Measurements from ENCODE around the gene CLDN6. TPM values are rescaled to one million over a fixed set of nuclear protein-coding genes. Genes with fewer than 3 reads are reported as not detected.

The CLDN6 gene
- total and polyA plus RNA-seq, 9 of the 15 experiments (the other 6 are each of a cell fraction or from before 2014, with no cell fraction given): 0.22 to 0.75 (median 0.38) TPM; not detected in 3

GRCh38 chr16:2983706-2984136 lies 34.3 kb downstream of the CLDN6 start (continued):
- TF ChIP-seq, protein P1, sequence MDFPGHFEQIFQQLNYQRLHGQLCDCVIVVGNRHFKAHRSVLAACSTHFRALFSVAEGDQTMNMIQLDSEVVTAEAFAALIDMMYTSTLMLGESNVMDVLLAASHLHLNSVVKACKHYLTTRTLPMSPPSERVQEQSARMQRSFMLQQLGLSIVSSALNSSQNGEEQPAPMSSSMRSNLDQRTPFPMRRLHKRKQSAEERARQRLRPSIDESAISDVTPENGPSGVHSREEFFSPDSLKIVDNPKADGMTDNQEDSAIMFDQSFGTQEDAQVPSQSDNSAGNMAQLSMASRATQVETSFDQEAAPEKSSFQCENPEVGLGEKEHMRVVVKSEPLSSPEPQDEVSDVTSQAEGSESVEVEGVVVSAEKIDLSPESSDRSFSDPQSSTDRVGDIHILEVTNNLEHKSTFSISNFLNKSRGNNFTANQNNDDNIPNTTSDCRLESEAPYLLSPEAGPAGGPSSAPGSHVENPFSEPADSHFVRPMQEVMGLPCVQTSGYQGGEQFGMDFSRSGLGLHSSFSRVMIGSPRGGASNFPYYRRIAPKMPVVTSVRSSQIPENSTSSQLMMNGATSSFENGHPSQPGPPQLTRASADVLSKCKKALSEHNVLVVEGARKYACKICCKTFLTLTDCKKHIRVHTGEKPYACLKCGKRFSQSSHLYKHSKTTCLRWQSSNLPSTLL (IDR thresholded peaks at IDR 0.05): no peak
- TF ChIP-seq NR2C2 (CRISPR knock-in tag; IDR thresholded peaks at IDR 0.05) (no peak), NR2C2 (tag; IDR thresholded peaks at IDR 0.05) (no peak), U2AF2 (optimal IDR thresholded peaks at IDR 0.05; ENCODE audit: low read depth, low read length) (no peak), RCOR1 (IDR thresholded peaks at IDR 0.05; ENCODE audit: borderline replicate concordance in 1 of 2, low read depth in 2 of 2, low read length in 2 of 2) (peak in 1 of 2 experiments; percentile 36; a peak in 2 of 4 replicates), FOXO4 (CRISPR knock-in tag; IDR thresholded peaks at IDR 0.05) (no peak), ZNF224 (CRISPR knock-in tag; IDR thresholded peaks at IDR 0.05) (no peak), ZKSCAN8 (CRISPR knock-in tag; IDR thresholded peaks at IDR 0.05) (no peak), TCF7L2 (IDR thresholded peaks at IDR 0.05; ENCODE audit: low read depth, low read length) (no peak), ZNF76 (CRISPR knock-in tag; IDR thresholded peaks at IDR 0.05; ENCODE audit: borderline replicate concordance) (no peak), PTTG1 (tag; IDR thresholded peaks at IDR 0.05; ENCODE audit: low read depth) (no peak), CBFA2T2 (conservative IDR thresholded peaks at IDR 0.05) (no peak), NR0B1 (IDR thresholded peaks at IDR 0.05; ENCODE audit: partially characterized antibody) (no peak), TOE1 (IDR thresholded peaks at IDR 0.05; ENCODE audit: borderline replicate concordance) (no peak), TOE1 (CRISPR knock-in tag; IDR thresholded peaks at IDR 0.05; ENCODE audit: borderline replicate concordance, low read depth) (no peak), NFE2 (IDR thresholded peaks at IDR 0.05; ENCODE audit: low read depth) (no peak), IRF2 (CRISPR knock-in tag; IDR thresholded peaks at IDR 0.05) (no peak), ZKSCAN1 (IDR thresholded peaks at IDR 0.05; ENCODE audit: low read depth, low read length) (no peak)
- TF ChIP-seq, protein P2, sequence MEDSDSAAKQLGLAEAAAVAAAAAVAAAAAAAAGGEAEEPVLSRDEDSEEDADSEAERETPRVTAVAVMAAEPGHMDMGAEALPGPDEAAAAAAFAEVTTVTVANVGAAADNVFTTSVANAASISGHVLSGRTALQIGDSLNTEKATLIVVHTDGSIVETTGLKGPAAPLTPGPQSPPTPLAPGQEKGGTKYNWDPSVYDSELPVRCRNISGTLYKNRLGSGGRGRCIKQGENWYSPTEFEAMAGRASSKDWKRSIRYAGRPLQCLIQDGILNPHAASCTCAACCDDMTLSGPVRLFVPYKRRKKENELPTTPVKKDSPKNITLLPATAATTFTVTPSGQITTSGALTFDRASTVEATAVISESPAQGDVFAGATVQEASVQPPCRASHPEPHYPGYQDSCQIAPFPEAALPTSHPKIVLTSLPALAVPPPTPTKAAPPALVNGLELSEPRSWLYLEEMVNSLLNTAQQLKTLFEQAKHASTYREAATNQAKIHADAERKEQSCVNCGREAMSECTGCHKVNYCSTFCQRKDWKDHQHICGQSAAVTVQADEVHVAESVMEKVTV (CRISPR knock-in tag; IDR thresholded peaks at IDR 0.05): peak; percentile 81
- TF ChIP-seq, protein P3, sequence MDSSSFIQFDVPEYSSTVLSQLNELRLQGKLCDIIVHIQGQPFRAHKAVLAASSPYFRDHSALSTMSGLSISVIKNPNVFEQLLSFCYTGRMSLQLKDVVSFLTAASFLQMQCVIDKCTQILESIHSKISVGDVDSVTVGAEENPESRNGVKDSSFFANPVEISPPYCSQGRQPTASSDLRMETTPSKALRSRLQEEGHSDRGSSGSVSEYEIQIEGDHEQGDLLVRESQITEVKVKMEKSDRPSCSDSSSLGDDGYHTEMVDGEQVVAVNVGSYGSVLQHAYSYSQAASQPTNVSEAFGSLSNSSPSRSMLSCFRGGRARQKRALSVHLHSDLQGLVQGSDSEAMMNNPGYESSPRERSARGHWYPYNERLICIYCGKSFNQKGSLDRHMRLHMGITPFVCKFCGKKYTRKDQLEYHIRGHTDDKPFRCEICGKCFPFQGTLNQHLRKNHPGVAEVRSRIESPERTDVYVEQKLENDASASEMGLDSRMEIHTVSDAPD (CRISPR knock-in tag; IDR thresholded peaks at IDR 0.05): no peak

Measured in K562 (cell line).